ENCODE results near the gene ZDHHC11. TPM values are rescaled to one million over a fixed set of nuclear protein-coding genes. Genes with fewer than 3 reads are reported as not detected.
"Not testable (repeated sequence)": the region's sequence is repeated elsewhere in the genome, so short reads cannot be mapped to it uniquely, and the experiment has no call there.

Gene ZDHHC11
- total RNA-seq, 2 experiments from 2014 or later, result 10.7 to 32.0 TPM

- H3K9me2 ChIP-seq (ENCODE audit: insufficient read depth, low read length); H3K9me3 ChIP-seq (ENCODE audit: low read length); intact Hi-C loops (cut with micrococcal nuclease; ENCODE audit: unreplicated experiment); H3K4me2 ChIP-seq (ENCODE audit: low read length); H3K27ac ChIP-seq (ENCODE audit: low read depth, low read length, poor library complexity, severe bottlenecking); CTCF ChIA-PET (ENCODE audit: unreplicated experiment); POLR2A ChIA-PET; H3K4me1 ChIP-seq (ENCODE audit: insufficient read depth, low read length, poor library complexity, severe bottlenecking); BruUV-seq (replicated peaks); H4K20me1 ChIP-seq (ENCODE audit: insufficient read depth, low read length); H3K4me3 ChIP-seq (ENCODE audit: low read depth, low read length, poor library complexity, severe bottlenecking); H3K36me3 ChIP-seq (ENCODE audit: insufficient read depth, low read length); H2AFZ ChIP-seq (ENCODE audit: low read length); DNase-seq (ENCODE audit: low spot score); H3K79me2 ChIP-seq (ENCODE audit: insufficient read depth, low read depth, low read length): not testable (repeated sequence)
These were observed 98.8 kb downstream of the ZDHHC11 start for GRCh38 chr5:751992-752391.

DNA sequence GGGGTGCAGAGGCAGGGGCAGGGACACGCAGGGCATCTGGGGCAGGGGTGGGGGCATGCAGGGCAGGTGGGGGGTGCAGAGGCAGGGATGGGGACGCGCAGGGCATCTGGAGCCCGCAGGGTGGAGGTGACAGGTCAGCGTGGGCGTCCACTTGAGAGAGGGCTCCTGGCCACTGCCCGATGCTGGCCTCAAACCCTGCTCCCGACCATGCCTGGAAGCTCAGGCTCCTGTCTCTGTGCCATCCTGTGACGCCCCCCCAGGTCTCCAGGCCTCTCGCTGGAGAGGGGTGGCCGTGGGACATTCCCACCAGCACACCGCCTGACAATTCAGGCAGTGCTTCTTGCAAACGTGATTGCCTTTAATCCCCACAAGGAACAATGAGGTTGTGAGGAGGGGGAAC is 99.3 kb downstream of the ZDHHC11 start:
- no peaks in the 10 kb centered on the region for H3K9me2 ChIP-seq (ENCODE audit: insufficient read depth, low read length)
- no TSS peak for BruUV-seq (replicated peaks)
- no peaks in the 10 kb centered on the region for H3K79me2 ChIP-seq (ENCODE audit: insufficient read depth, low read depth, low read length)
- no peaks in the 10 kb centered on the region for H4K20me1 ChIP-seq (ENCODE audit: insufficient read depth, low read length)
- no peaks in the 10 kb centered on the region for H3K9me3 ChIP-seq (ENCODE audit: low read length)
- intact Hi-C loops (cut with micrococcal nuclease; ENCODE audit: unreplicated experiment), result no loop called here
- no peaks in the 10 kb centered on the region for H3K4me1 ChIP-seq (ENCODE audit: insufficient read depth, low read length, poor library complexity, severe bottlenecking)
- CTCF ChIA-PET (ENCODE audit: unreplicated experiment), result no interaction called here
- H3K27ac ChIP-seq (ENCODE audit: low read depth, low read length, poor library complexity, severe bottlenecking), result no peak overlapping the region
- no peak for TF ChIP-seq EZH2phosphoT487 (IDR thresholded peaks at IDR 0.05; ENCODE audit: borderline replicate concordance, low read depth, low read length)
- TF ChIP-seq, protein P1, sequence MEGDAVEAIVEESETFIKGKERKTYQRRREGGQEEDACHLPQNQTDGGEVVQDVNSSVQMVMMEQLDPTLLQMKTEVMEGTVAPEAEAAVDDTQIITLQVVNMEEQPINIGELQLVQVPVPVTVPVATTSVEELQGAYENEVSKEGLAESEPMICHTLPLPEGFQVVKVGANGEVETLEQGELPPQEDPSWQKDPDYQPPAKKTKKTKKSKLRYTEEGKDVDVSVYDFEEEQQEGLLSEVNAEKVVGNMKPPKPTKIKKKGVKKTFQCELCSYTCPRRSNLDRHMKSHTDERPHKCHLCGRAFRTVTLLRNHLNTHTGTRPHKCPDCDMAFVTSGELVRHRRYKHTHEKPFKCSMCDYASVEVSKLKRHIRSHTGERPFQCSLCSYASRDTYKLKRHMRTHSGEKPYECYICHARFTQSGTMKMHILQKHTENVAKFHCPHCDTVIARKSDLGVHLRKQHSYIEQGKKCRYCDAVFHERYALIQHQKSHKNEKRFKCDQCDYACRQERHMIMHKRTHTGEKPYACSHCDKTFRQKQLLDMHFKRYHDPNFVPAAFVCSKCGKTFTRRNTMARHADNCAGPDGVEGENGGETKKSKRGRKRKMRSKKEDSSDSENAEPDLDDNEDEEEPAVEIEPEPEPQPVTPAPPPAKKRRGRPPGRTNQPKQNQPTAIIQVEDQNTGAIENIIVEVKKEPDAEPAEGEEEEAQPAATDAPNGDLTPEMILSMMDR (conservative IDR thresholded peaks at IDR 0.05; ENCODE audit: low read length), result no peak
- POLR2A ChIA-PET, result no interaction called here
- H2AFZ ChIP-seq (ENCODE audit: low read length), result no peak overlapping the region
- no peak for DNase-seq (ENCODE audit: low spot score)
- H3K36me3 ChIP-seq (ENCODE audit: insufficient read depth, low read length), result no peaks in the 10 kb centered on the region
- no peak overlapping the region for H3K4me2 ChIP-seq (ENCODE audit: low read length)
- H3K4me3 ChIP-seq (ENCODE audit: low read depth, low read length, poor library complexity, severe bottlenecking), result no peak overlapping the region

- CTCF ChIA-PET (ENCODE audit: unreplicated experiment); H3K4me2 ChIP-seq (ENCODE audit: low read length); H4K20me1 ChIP-seq (ENCODE audit: insufficient read depth, low read length); H3K79me2 ChIP-seq (ENCODE audit: insufficient read depth, low read depth, low read length); BruUV-seq (replicated peaks); intact Hi-C loops (cut with micrococcal nuclease; ENCODE audit: unreplicated experiment); H3K4me1 ChIP-seq (ENCODE audit: insufficient read depth, low read length, poor library complexity, severe bottlenecking); DNase-seq (ENCODE audit: low spot score); H3K9me2 ChIP-seq (ENCODE audit: insufficient read depth, low read length); H3K27ac ChIP-seq (ENCODE audit: low read depth, low read length, poor library complexity, severe bottlenecking); H2AFZ ChIP-seq (ENCODE audit: low read length); H3K36me3 ChIP-seq (ENCODE audit: insufficient read depth, low read length); H3K4me3 ChIP-seq (ENCODE audit: low read depth, low read length, poor library complexity, severe bottlenecking); H3K9me3 ChIP-seq (ENCODE audit: low read length); POLR2A ChIA-PET: not testable (repeated sequence)
These were observed 100.6 kb downstream of the ZDHHC11 start for GRCh38 chr5:750226-750625.

DNA sequence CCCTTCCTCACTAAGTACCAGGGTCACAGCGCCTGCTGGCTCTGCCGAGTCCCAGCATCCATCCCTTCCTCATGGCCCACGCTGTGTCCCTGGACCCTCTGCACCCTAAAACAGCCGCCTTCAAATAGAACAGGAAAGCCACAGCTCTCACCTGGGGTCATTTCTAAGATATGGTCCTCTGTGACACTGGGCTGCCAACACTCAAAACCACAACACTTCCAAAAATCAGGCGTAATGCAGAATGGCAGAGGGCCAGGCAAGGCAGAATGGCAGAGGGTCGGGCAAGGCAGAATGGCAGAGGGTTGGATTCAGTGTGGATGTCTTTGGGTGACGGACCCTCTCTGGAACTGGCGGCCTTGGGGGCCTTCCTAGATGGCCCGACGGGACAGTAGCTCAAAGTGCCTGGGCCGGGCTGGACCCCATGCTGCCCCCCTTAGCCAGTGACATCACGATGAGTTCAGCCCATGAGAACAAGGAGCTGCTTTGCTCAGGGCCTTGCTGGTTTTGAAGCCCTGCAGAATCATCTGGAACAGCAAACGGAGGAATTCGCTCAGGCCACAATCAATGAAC is 101.6 kb downstream of the ZDHHC11 start:
- H3K4me3 ChIP-seq (ENCODE audit: low read depth, low read length, poor library complexity, severe bottlenecking), result no peak overlapping the region
- H3K9me3 ChIP-seq (ENCODE audit: low read length), result no peaks in the 10 kb centered on the region
- no peaks in the 10 kb centered on the region for H3K79me2 ChIP-seq (ENCODE audit: insufficient read depth, low read depth, low read length)
- H3K4me2 ChIP-seq (ENCODE audit: low read length), result no peak overlapping the region
- intact Hi-C loops (cut with micrococcal nuclease; ENCODE audit: unreplicated experiment), result no loop called here
- H3K9me2 ChIP-seq (ENCODE audit: insufficient read depth, low read length), result no peaks in the 10 kb centered on the region
- H3K27ac ChIP-seq (ENCODE audit: low read depth, low read length, poor library complexity, severe bottlenecking), result no peak overlapping the region
- no TSS peak for BruUV-seq (replicated peaks)
- POLR2A ChIA-PET, result no interaction called here
- H4K20me1 ChIP-seq (ENCODE audit: insufficient read depth, low read length), result no peaks in the 10 kb centered on the region
- no peak overlapping the region for H2AFZ ChIP-seq (ENCODE audit: low read length)
- TF ChIP-seq, protein P1 (conservative IDR thresholded peaks at IDR 0.05; ENCODE audit: low read length), result no peak
- TF ChIP-seq EZH2phosphoT487 (IDR thresholded peaks at IDR 0.05; ENCODE audit: borderline replicate concordance, low read depth, low read length), result no peak
- no peaks in the 10 kb centered on the region for H3K36me3 ChIP-seq (ENCODE audit: insufficient read depth, low read length)
- no peaks in the 10 kb centered on the region for H3K4me1 ChIP-seq (ENCODE audit: insufficient read depth, low read length, poor library complexity, severe bottlenecking)
- CTCF ChIA-PET (ENCODE audit: unreplicated experiment), result no interaction called here
- no peak for DNase-seq (ENCODE audit: low spot score)

- POLR2A ChIA-PET; H4K20me1 ChIP-seq (ENCODE audit: insufficient read depth, low read length); DNase-seq (ENCODE audit: low spot score); H3K4me1 ChIP-seq (ENCODE audit: insufficient read depth, low read length, poor library complexity, severe bottlenecking); BruUV-seq (replicated peaks); H3K4me2 ChIP-seq (ENCODE audit: low read length); H3K9me2 ChIP-seq (ENCODE audit: insufficient read depth, low read length); H2AFZ ChIP-seq (ENCODE audit: low read length); CTCF ChIA-PET (ENCODE audit: unreplicated experiment); intact Hi-C loops (cut with micrococcal nuclease; ENCODE audit: unreplicated experiment); H3K79me2 ChIP-seq (ENCODE audit: insufficient read depth, low read depth, low read length); H3K27ac ChIP-seq (ENCODE audit: low read depth, low read length, poor library complexity, severe bottlenecking); H3K36me3 ChIP-seq (ENCODE audit: insufficient read depth, low read length); H3K9me3 ChIP-seq (ENCODE audit: low read length); H3K4me3 ChIP-seq (ENCODE audit: low read depth, low read length, poor library complexity, severe bottlenecking): not testable (repeated sequence)
These were observed 102.5 kb downstream of the ZDHHC11 start for GRCh38 chr5:748011-748980.
